Mesenchymal stem cell (in vitro differentiated cells and primary cell): ENCODE measurements around the gene RPL21.

ENCODE experiments used
- DNase-seq: peaks from one replicate; pipeline ENCODE4 v3.0.0-alpha.2; 2013
- H2AFZ ChIP-seq: one replicate; pipeline ENCODE4 v1.6.1; 2013; ENCODE audit warnings: low read depth, mild to moderate bottlenecking, control low read depth, inconsistent platforms, low read length, moderate library complexity
- H2AK5ac ChIP-seq: 2 replicates; pipeline ENCODE4 v1.6.1; 2013; ENCODE audit warnings: low read length, moderate library complexity, mild to moderate bottlenecking, inconsistent platforms; ENCODE audit not compliant: severe bottlenecking
- H2BK120ac ChIP-seq: one replicate; pipeline ENCODE4 v1.6.1; 2013; ENCODE audit warnings: low read depth, mild to moderate bottlenecking, inconsistent platforms, low read length, moderate library complexity
- H2BK12ac ChIP-seq, 2 experiments: one replicate each; pipeline ENCODE4 v1.6.1; 2013; ENCODE audit warnings: inconsistent platforms in 2 of 2, low read length in 2 of 2, mild to moderate bottlenecking in 2 of 2, moderate library complexity in 2 of 2, control low read depth in 1 of 2
- H2BK15ac ChIP-seq: one replicate; pipeline ENCODE4 v1.6.1; 2013; ENCODE audit warnings: mild to moderate bottlenecking, low read depth, inconsistent platforms; ENCODE audit not compliant: poor library complexity, severe bottlenecking
- H2BK5ac ChIP-seq: 2 replicates; pipeline ENCODE4 v1.6.1; 2013; ENCODE audit warnings: low read depth, mild to moderate bottlenecking, low read length, control low read depth, inconsistent platforms; ENCODE audit not compliant: poor library complexity, severe bottlenecking
- H3K14ac ChIP-seq, 2 experiments: one replicate each; pipeline ENCODE4 v1.6.1; 2013; ENCODE audit warnings: inconsistent platforms in 2 of 2, low read length in 2 of 2, control low read depth in 1 of 2, mild to moderate bottlenecking in 1 of 2, moderate library complexity in 1 of 2
- H3K18ac ChIP-seq, 2 experiments: one replicate each; pipeline ENCODE4 v1.6.1; 2013; ENCODE audit warnings: inconsistent platforms in 2 of 2, low read length in 2 of 2, control low read depth in 1 of 2, low read depth in 1 of 2, mild to moderate bottlenecking in 1 of 2
- H3K23ac ChIP-seq, 2 experiments: one replicate each; pipeline ENCODE4 v1.6.1; 2013; ENCODE audit warnings: inconsistent platforms in 2 of 2, low read length in 2 of 2, mild to moderate bottlenecking in 2 of 2, moderate library complexity in 2 of 2, control low read depth in 1 of 2
- H3K27ac ChIP-seq: 2 replicates; pipeline ENCODE4 v1.5.1; 2013; ENCODE audit warnings: mild to moderate bottlenecking, moderate library complexity, low read length, control low read depth, inconsistent platforms; ENCODE audit not compliant: poor library complexity, severe bottlenecking
- H3K27me3 ChIP-seq, 2 experiments: 2 replicates each; pipeline versions ENCODE4 v1.6.1 to v1.7.0; 2013; ENCODE audit warnings: low read length in 2 of 2, mild to moderate bottlenecking in 2 of 2, moderate library complexity in 2 of 2, control low read depth in 1 of 2, inconsistent platforms in 1 of 2; ENCODE audit not compliant: control insufficient read depth in 1 of 2, insufficient read depth in 1 of 2
- H3K36me3 ChIP-seq, 2 experiments: 2 replicates each; pipeline versions ENCODE4 v1.6.1 to v1.7.0; 2013; ENCODE audit warnings: low read length in 2 of 2, control low read depth in 1 of 2, inconsistent platforms in 1 of 2, low read depth in 1 of 2, mild to moderate bottlenecking in 1 of 2; ENCODE audit not compliant: insufficient read depth in 2 of 2, control insufficient read depth in 1 of 2
- H3K4ac ChIP-seq, 2 experiments: one replicate each; pipeline ENCODE4 v1.6.1; 2013; ENCODE audit warnings: inconsistent platforms in 2 of 2, low read length in 2 of 2, mild to moderate bottlenecking in 2 of 2, moderate library complexity in 2 of 2, control low read depth in 1 of 2, low read depth in 1 of 2
- H3K4me1 ChIP-seq: 2 replicates; pipeline ENCODE4 v1.6.1; 2013; ENCODE audit warnings: low read depth, low read length, control low read depth; ENCODE audit not compliant: control insufficient read depth, insufficient read depth
- H3K4me2 ChIP-seq: 2 replicates; pipeline ENCODE4 v1.6.1; 2013; ENCODE audit warnings: low read length, mild to moderate bottlenecking, inconsistent platforms; ENCODE audit not compliant: poor library complexity, severe bottlenecking
- H3K4me3 ChIP-seq, 2 experiments: 2 replicates each; pipeline versions ENCODE4 v1.5.1 to v1.7.0; 2013; ENCODE audit warnings: low read length in 2 of 2, mild to moderate bottlenecking in 2 of 2, control low read depth in 1 of 2, low read depth in 1 of 2; ENCODE audit not compliant: insufficient read depth in 1 of 2
- H3K79me1 ChIP-seq: replicated peaks from 2 replicates; pipeline ENCODE4 v1.6.1; 2013; ENCODE audit warnings: mild to moderate bottlenecking, control low read depth, low read length, inconsistent platforms; ENCODE audit not compliant: poor library complexity, severe bottlenecking
- H3K9ac ChIP-seq: 2 replicates; pipeline ENCODE4 v1.7.0; 2013; ENCODE audit warnings: mild to moderate bottlenecking, low read length, moderate library complexity
- H3K9me3 ChIP-seq: 2 replicates; pipeline ENCODE4 v1.7.0; 2013; ENCODE audit warnings: mild to moderate bottlenecking, low read length; ENCODE audit not compliant: control insufficient read depth
- H4K8ac ChIP-seq: one replicate; pipeline ENCODE4 v1.6.1; 2013; ENCODE audit warnings: inconsistent platforms, mild to moderate bottlenecking, low read length, moderate library complexity
- H4K91ac ChIP-seq: one replicate; pipeline ENCODE4 v1.6.1; 2013; ENCODE audit warnings: mild to moderate bottlenecking, low read length, inconsistent platforms
- WGBS: methylation state at CpG from one replicate; pipeline ENCODE4 v1.1.7; 2013; ENCODE audit warnings: mixed read lengths; 5-methylcytosine and 5-hydroxymethylcytosine counted together

The RPL21 gene

GRCh38 chr13:27280841-27281240 is 29.5 kb downstream of the RPL21 start:
- Histone ChIP-seq H2BK15ac (no peak overlapping the region), H3K27ac (no peak overlapping the region), H4K91ac (no peak overlapping the region), H2BK120ac (no peak overlapping the region), H2AK5ac (no peak overlapping the region), H3K79me1 (no peaks in the 10 kb centered on the region), H3K18ac (no peak overlapping the region), H3K9ac (no peak overlapping the region), H3K36me3 (no peaks in the 10 kb centered on the region), H3K4me1 (peaks cover 2% of the 10 kb centered on the region), H3K4me3 (no peak overlapping the region), H2BK5ac (no peak overlapping the region), H3K4me2 (no peak overlapping the region), H2AFZ (no peak overlapping the region), H3K4ac (no peak overlapping the region), H3K14ac (no peak overlapping the region), H4K8ac (no peak overlapping the region), H3K9me3 (no peaks in the 10 kb centered on the region), H3K27me3 (peaks cover 8 to 45% of the 10 kb centered on the region in 2 experiments), H2BK12ac (no peak overlapping the region), H3K23ac (no peak overlapping the region)
- DNase-seq, result no peak
- 88% methylated on average over 3 of the region's 4 CpGs for WGBS

GRCh38 chr13:27281420-27281819 is 30.1 kb downstream of the RPL21 start:
- Histone ChIP-seq H4K8ac (no peak overlapping the region), H3K4me2 (no peak overlapping the region), H4K91ac (no peak overlapping the region), H3K4ac (no peak overlapping the region), H3K23ac (no peak overlapping the region), H2BK120ac (no peak overlapping the region), H2BK5ac (no peak overlapping the region), H3K9me3 (no peaks in the 10 kb centered on the region), H3K79me1 (no peaks in the 10 kb centered on the region), H3K18ac (no peak overlapping the region), H2BK15ac (no peak overlapping the region), H3K36me3 (no peaks in the 10 kb centered on the region), H3K14ac (no peak overlapping the region), H3K4me3 (no peak overlapping the region), H2AK5ac (no peak overlapping the region), H3K4me1 (peaks cover 2% of the 10 kb centered on the region), H2BK12ac (no peak overlapping the region), H3K27ac (no peak overlapping the region), H3K9ac (no peak overlapping the region), H3K27me3 (peaks cover 8 to 41% of the 10 kb centered on the region in 2 experiments), H2AFZ (no peak overlapping the region)
- no CpG with 5 or more reads among the region's 1 CpG for WGBS
- DNase-seq, result no peak

GRCh38 chr13:27283906-27284493 is 32.6 kb downstream of the RPL21 start:
- H3K4ac ChIP-seq, result no peak overlapping the region
- no peak overlapping the region for H2BK120ac ChIP-seq
- H3K18ac ChIP-seq, result no peak overlapping the region
- no peaks in the 10 kb centered on the region for H3K9me3 ChIP-seq
- no peak overlapping the region for H2AFZ ChIP-seq
- no peak for DNase-seq
- 87% methylated on average over 3 of the region's 4 CpGs for WGBS
- no peak overlapping the region for H3K27ac ChIP-seq
- no peak overlapping the region for H3K4me3 ChIP-seq
- no peak overlapping the region for H2AK5ac ChIP-seq
- H3K36me3 ChIP-seq, result no peaks in the 10 kb centered on the region
- H3K79me1 ChIP-seq, result no peaks in the 10 kb centered on the region
- H2BK5ac ChIP-seq, result no peak overlapping the region
- no peak overlapping the region for H4K91ac ChIP-seq
- H3K14ac ChIP-seq, result no peak overlapping the region
- H3K9ac ChIP-seq, result no peak overlapping the region
- H2BK12ac ChIP-seq, result no peak overlapping the region
- H3K27me3 ChIP-seq, result peaks cover 8 to 35% of the 10 kb centered on the region in 2 experiments
- no peak overlapping the region for H3K23ac ChIP-seq
- H2BK15ac ChIP-seq, result no peak overlapping the region
- H3K4me2 ChIP-seq, result no peak overlapping the region
- peaks cover 2% of the 10 kb centered on the region for H3K4me1 ChIP-seq
- no peak overlapping the region for H4K8ac ChIP-seq

- WGBS, result 88% methylated on average over 4 of the region's 4 CpGs
- no peaks in the 10 kb centered on the region for H3K9me3 ChIP-seq
- H3K27me3 ChIP-seq, result peaks cover 11 to 20% of the 10 kb centered on the region in 2 experiments
Observed at GRCh38 chr13:27288392-27288791, 37.0 kb downstream of the RPL21 start.

More at GRCh38 chr13:27288392-27288791, 37.0 kb downstream of the RPL21 start:
- Histone ChIP-seq H4K8ac (no peak overlapping the region), H3K4ac (no peak overlapping the region), H3K36me3 (no peaks in the 10 kb centered on the region), H2AK5ac (no peak overlapping the region), H2BK12ac (no peak overlapping the region), H2BK120ac (no peak overlapping the region), H3K18ac (no peak overlapping the region), H3K27ac (no peak overlapping the region), H3K9ac (no peak overlapping the region), H3K4me3 (no peak overlapping the region), H3K23ac (no peak overlapping the region), H3K14ac (no peak overlapping the region), H3K79me1 (no peaks in the 10 kb centered on the region), H2BK5ac (no peak overlapping the region), H2AFZ (no peak overlapping the region), H2BK15ac (no peak overlapping the region), H3K4me2 (no peak overlapping the region), H4K91ac (no peak overlapping the region), H3K4me1 (no peaks in the 10 kb centered on the region)
- no peak for DNase-seq
